Memory B cell (primary cell): ENCODE measurements around the gene UBE2E1.
"Not testable (repeated sequence)": the region's sequence is repeated elsewhere in the genome, so short reads cannot be mapped to it uniquely, and the experiment has no call there.

Experiments
- ATAC-seq: fragments of 150-1000 bp; cut with Tn5 transposase; 2 replicates; pipeline ENCODE4 v1.10.0; 2021; ENCODE audit warnings: low read depth, mild to moderate bottlenecking, moderate library complexity
- DNase-seq, 2 donors: peaks; one replicate each; pipeline ENCODE4 v3.0.0; 2022; ENCODE audit warnings: low spot score in 2 of 2
- H3K27ac Mint-ChIP-seq: one replicate; pipeline ENCODE4 v1.8.0; 2022; ENCODE audit warnings: mild to moderate bottlenecking, moderate library complexity, mixed read lengths
- H3K27me3 Mint-ChIP-seq: one replicate; pipeline ENCODE4 v1.8.0; 2022; ENCODE audit warnings: mixed read lengths
- H3K36me3 Mint-ChIP-seq: one replicate; pipeline ENCODE4 v1.8.0; 2022; ENCODE audit warnings: mild to moderate bottlenecking, mixed read lengths
- H3K4me1 Mint-ChIP-seq: one replicate; pipeline ENCODE4 v1.8.0; 2022; ENCODE audit warnings: mixed read lengths
- H3K4me3 Mint-ChIP-seq: one replicate; pipeline ENCODE4 v1.8.0; 2022; ENCODE audit warnings: mild to moderate bottlenecking, moderate library complexity, mixed read lengths
- H3K9me3 Mint-ChIP-seq: one replicate; pipeline ENCODE4 v1.8.0; 2022; ENCODE audit warnings: mixed read lengths

UBE2E1 gene

DNA sequence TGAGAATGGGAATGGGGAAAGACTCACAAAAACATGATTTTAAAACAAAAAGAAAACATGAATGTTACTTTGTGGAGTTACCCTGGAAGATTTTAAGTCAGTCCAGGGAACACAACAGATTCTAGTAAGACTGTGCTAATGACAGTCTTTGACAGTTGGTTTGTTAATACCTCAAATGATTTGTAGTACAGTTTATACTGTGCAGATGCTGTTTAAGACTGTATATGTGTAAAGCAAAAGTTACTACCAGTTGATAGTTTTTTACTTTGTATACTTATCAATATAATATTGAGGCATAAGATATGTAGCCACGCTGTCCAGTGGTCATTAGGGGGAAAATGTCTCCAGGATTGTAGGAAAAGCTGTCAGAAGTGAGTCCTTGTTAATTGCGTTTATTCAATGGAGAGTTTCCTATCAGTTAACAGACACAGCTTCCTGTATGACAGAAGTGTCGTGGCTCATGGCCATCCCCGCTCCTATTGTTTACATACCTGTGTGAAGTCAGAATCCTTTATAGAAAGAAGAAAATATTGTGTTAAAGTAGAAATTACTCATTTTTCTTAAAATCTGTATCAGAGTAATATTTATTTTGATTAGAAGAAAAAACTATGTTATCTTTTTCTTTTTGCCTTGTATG, 75.1 kb downstream of the UBE2E1 start:
- ATAC-seq, result no peak
- Mint-ChIP-seq H3K4me3 (no peak overlapping the region), H3K36me3 (peaks cover 7% of the 10 kb centered on the region), H3K4me1 (peaks cover 18% of the 10 kb centered on the region), H3K27ac (no peak overlapping the region), H3K27me3 (no peaks in the 10 kb centered on the region), H3K9me3 (no peaks in the 10 kb centered on the region)
- no peak for DNase-seq

- not testable (repeated sequence) for H3K27ac Mint-ChIP-seq, H3K27me3 Mint-ChIP-seq, H3K4me3 Mint-ChIP-seq, H3K36me3 Mint-ChIP-seq, DNase-seq, H3K9me3 Mint-ChIP-seq, ATAC-seq
- H3K4me1 Mint-ChIP-seq, result peaks cover 12% of the 10 kb centered on the region
Measured at GRCh38 chr3:23881993-23882392, 76.2 kb downstream of the UBE2E1 start.

DNA sequence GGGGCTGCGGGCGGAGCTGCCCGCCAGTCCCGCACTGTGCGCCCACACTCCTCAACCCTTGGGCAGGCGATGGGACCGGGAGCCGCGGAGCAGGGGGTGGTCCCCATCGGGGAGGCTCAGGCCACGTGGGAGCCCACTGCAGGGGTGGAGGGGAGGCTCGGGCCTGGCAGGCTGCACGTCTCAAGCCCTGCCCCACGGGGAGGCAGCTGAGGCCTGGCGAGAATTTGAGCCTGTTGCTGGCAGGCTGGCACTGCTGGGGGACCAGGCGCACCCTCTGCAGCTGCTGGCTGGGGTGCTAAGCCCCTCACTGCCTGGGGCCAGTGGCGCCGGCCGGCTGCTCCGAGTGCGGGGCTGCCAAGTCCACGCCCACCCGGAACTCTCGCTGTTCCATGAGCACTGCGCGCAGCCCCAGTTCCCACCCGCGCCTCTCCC, 76.7 kb downstream of the UBE2E1 start:
- peaks cover 7% of the 10 kb centered on the region for H3K36me3 Mint-ChIP-seq
- peaks cover 8% of the 10 kb centered on the region for H3K4me1 Mint-ChIP-seq
- no peak overlapping the region for H3K4me3 Mint-ChIP-seq
- no peak overlapping the region for H3K27ac Mint-ChIP-seq
- ATAC-seq (no peak), DNase-seq (no peak)
- no peaks in the 10 kb centered on the region for H3K9me3 Mint-ChIP-seq
- no peaks in the 10 kb centered on the region for H3K27me3 Mint-ChIP-seq

GRCh38 chr3:23884481-23884880, 78.7 kb downstream of the UBE2E1 start:
- peak overlapping the region; percentile 20 for H3K27ac Mint-ChIP-seq
- peaks cover 7% of the 10 kb centered on the region for H3K36me3 Mint-ChIP-seq
- no peak overlapping the region for H3K4me3 Mint-ChIP-seq
- no peaks in the 10 kb centered on the region for H3K27me3 Mint-ChIP-seq
- ATAC-seq (no peak), DNase-seq (no peak)
- H3K9me3 Mint-ChIP-seq, result no peaks in the 10 kb centered on the region
- H3K4me1 Mint-ChIP-seq, result peaks cover 6% of the 10 kb centered on the region

- ATAC-seq (no peak), DNase-seq (no peak)
- Mint-ChIP-seq H3K9me3 (no peaks in the 10 kb centered on the region), H3K27ac (peak overlapping the region; percentile 20), H3K4me3 (no peak overlapping the region), H3K36me3 (peaks cover 9% of the 10 kb centered on the region), H3K27me3 (no peaks in the 10 kb centered on the region), H3K4me1 (peaks cover 6% of the 10 kb centered on the region)
Measured at GRCh38 chr3:23885210-23885609, 79.5 kb downstream of the UBE2E1 start.

DNA sequence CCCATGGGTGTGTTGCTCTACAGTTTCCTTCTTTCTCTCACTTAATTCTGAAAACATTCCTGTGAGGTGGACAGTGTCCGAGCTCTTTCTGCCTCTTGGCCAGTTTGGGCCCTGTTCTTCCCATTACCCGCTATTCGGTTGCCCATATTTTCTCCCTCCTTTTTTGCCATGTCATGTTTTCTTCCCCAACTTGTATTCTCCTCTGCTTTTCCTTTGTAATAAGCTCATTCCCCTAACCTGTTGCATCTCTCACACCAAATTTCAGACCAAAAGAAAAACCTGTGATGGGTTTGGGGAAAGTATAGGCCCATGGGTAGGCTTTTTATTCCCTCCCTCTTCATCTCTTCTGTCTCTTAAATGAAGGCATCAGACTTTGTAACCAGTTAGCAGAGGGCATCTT, 80.6 kb downstream of the UBE2E1 start:
- Mint-ChIP-seq H3K4me3 (no peak overlapping the region), H3K36me3 (peaks cover 10% of the 10 kb centered on the region), H3K27me3 (no peaks in the 10 kb centered on the region), H3K4me1 (peaks cover 3% of the 10 kb centered on the region), H3K9me3 (no peaks in the 10 kb centered on the region), H3K27ac (peak overlapping the region; percentile 1)
- no peak for DNase-seq
- no peak for ATAC-seq

- Mint-ChIP-seq H3K36me3 (peaks cover 6% of the 10 kb centered on the region), H3K27ac (no peak overlapping the region), H3K27me3 (no peaks in the 10 kb centered on the region), H3K9me3 (no peaks in the 10 kb centered on the region), H3K4me1 (peaks cover 3% of the 10 kb centered on the region), H3K4me3 (no peak overlapping the region)
- DNase-seq, result peak; percentile 20 to 29
- ATAC-seq, result peak; percentile 37
Measured at GRCh38 chr3:23888617-23889228, 83.0 kb downstream of the UBE2E1 start.

DNA sequence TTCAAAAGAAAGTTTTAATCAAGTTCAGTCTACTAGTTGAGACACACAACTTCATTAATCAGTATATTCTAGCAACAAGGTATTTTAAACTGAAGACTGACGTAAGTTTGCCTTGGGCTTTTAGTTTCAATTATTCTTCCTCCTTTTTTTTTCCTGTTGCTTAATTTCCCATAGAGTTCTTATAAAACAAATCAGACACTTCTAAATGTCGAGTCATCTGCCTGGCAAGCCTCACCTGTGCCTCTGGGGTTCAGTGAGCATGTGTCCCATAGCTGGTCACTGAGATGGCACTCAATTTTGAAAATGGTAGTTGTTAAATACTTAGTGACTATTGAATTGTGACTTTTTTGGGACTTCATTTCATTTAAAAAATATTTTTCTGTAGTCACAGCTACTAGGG, 83.6 kb downstream of the UBE2E1 start:
- ATAC-seq (no peak), DNase-seq (no peak)
- Mint-ChIP-seq H3K4me1 (peaks cover 4% of the 10 kb centered on the region), H3K4me3 (no peak overlapping the region), H3K27me3 (no peaks in the 10 kb centered on the region), H3K27ac (no peak overlapping the region), H3K9me3 (no peaks in the 10 kb centered on the region), H3K36me3 (peaks cover 6% of the 10 kb centered on the region)

DNA sequence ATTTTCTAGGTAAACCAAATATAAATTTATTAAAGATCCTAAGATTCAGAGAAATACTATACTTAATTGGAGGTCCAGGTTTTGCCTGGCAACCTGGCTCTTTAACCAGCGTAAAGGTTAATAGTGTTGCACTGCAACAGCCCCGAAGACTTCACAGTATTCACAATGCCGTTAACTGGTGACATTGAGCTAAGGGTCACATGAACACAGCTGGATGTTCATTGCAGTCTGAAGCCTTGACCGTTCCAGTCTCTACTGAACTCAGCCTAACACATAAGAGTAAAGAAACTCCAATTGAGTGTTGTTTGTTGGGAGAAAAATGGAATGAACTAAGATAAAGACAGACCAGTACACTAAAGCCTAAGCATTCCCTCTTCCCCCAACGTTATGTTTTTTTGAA, 84.2 kb downstream of the UBE2E1 start:
- Mint-ChIP-seq H3K4me3 (no peak overlapping the region), H3K4me1 (peaks cover 8% of the 10 kb centered on the region), H3K36me3 (peaks cover 11% of the 10 kb centered on the region), H3K27ac (no peak overlapping the region), H3K27me3 (no peaks in the 10 kb centered on the region), H3K9me3 (no peaks in the 10 kb centered on the region)
- DNase-seq (no peak), ATAC-seq (no peak)

- Mint-ChIP-seq H3K9me3 (no peaks in the 10 kb centered on the region), H3K4me1 (peaks cover 11% of the 10 kb centered on the region), H3K27ac (peak overlapping the region; percentile 2), H3K4me3 (no peak overlapping the region), H3K36me3 (peaks cover 23% of the 10 kb centered on the region), H3K27me3 (no peaks in the 10 kb centered on the region)
- DNase-seq, result no peak
- no peak for ATAC-seq
Measured at GRCh38 chr3:23894254-23895061, 88.7 kb downstream of the UBE2E1 start.

DNA sequence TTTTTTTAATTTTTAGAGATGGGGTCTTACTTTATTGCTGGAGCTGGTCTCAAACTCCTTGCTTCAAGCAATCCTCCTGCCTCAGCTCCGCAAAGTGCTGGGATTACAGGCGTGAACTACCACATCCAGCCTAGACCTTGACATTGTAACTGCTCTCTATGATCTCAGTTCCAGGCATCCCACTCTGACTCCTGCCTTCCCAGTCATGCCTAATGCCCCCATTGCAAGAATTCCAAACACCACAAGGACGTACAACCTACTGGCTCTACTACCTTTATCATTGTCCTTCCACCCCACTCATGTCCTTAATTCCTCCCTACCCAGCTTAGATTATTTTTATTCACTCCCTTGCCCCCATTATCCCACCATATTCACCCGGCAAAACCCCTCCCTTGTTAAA, 89.4 kb downstream of the UBE2E1 start:
- no peaks in the 10 kb centered on the region for H3K9me3 Mint-ChIP-seq
- no peak overlapping the region for H3K27ac Mint-ChIP-seq
- ATAC-seq, result no peak
- H3K4me1 Mint-ChIP-seq, result peaks cover 11% of the 10 kb centered on the region
- no peak overlapping the region for H3K4me3 Mint-ChIP-seq
- H3K36me3 Mint-ChIP-seq, result peaks cover 22% of the 10 kb centered on the region
- DNase-seq, result no peak
- no peaks in the 10 kb centered on the region for H3K27me3 Mint-ChIP-seq

- DNase-seq, result no peak
- Mint-ChIP-seq H3K27ac (no peak overlapping the region), H3K4me3 (no peak overlapping the region), H3K9me3 (peaks cover 2% of the 10 kb centered on the region), H3K4me1 (peaks cover 2% of the 10 kb centered on the region), H3K36me3 (peaks cover 23% of the 10 kb centered on the region), H3K27me3 (no peaks in the 10 kb centered on the region)
- no peak for ATAC-seq
Measured at GRCh38 chr3:23900744-23901143, 95.0 kb downstream of the UBE2E1 start.

DNA sequence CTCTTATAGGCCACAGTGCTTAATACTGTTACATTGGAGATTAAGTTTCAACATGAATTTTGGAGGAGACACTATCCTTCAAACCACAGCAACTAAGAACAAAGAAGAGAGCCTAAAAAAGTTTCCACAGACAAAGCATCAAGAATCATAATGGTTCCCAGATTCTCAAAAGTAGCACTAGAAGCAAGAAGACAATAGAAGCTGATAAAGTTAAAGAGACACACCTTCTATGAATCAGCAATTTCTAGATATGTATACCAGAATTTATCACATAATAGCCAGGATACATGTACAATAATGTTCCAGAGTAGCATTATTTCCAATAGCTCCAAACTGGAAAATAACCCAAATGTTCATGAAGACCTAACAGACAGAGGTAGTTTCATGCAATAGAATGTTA, 98.8 kb downstream of the UBE2E1 start:
- DNase-seq, result no peak
- no peaks in the 10 kb centered on the region for H3K4me1 Mint-ChIP-seq
- no peak overlapping the region for H3K27ac Mint-ChIP-seq
- H3K4me3 Mint-ChIP-seq, result no peak overlapping the region
- H3K9me3 Mint-ChIP-seq, result peaks cover 2% of the 10 kb centered on the region
- no peaks in the 10 kb centered on the region for H3K27me3 Mint-ChIP-seq
- H3K36me3 Mint-ChIP-seq, result peaks cover 13% of the 10 kb centered on the region
- ATAC-seq, result no peak

DNA sequence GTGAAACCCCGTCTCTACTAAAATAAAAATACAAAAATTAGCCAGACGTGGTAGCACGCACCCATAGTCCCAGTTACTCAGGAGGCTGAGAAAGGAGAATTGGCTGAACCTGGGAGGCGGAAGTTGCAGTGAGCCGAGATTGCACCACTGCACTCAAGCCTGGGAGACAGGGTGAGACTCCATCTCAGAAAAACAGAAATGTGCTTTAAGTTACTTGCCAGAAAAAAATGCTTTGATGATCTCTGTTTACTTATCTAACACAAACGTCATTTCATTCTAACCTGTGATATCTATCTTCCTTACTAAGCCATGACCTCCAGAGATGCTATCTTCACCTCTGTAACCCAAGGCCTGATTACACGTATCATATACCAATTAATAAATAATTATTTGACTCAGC, 103.6 kb downstream of the UBE2E1 start:
- no peak overlapping the region for H3K4me3 Mint-ChIP-seq
- no peaks in the 10 kb centered on the region for H3K4me1 Mint-ChIP-seq
- ATAC-seq, result no peak
- H3K36me3 Mint-ChIP-seq, result peaks cover 6% of the 10 kb centered on the region
- no peaks in the 10 kb centered on the region for H3K27me3 Mint-ChIP-seq
- no peak overlapping the region for H3K27ac Mint-ChIP-seq
- no peaks in the 10 kb centered on the region for H3K9me3 Mint-ChIP-seq
- no peak for DNase-seq
